ENCODE data around the gene KIF6. TPM values are rescaled to one million over a fixed set of nuclear protein-coding genes. Genes with fewer than 3 reads are reported as not detected.

The KIF6 gene
- total and polyA plus RNA-seq, 2 of the 8 experiments (the other 6 are each of a cell fraction or from before 2014, with no cell fraction given): 0.53 to 0.65 TPM

GRCh38 chr6:39568896-39569295, 156.3 kb downstream of the KIF6 start (continued):
- TF ChIP-seq POLR2A (IDR thresholded peaks at IDR 0.05; ENCODE audit: control extremely low read depth in 1 of 2, low read depth in 2 of 2, low read length in 2 of 2): no peak
- TF ChIP-seq KDM4A (IDR thresholded peaks at IDR 0.05; ENCODE audit: low read depth, low read length, severe bottlenecking): no peak

Data from H1 (cell line).